GM21447 (cell line): Measurements from ENCODE around the gene SNX9.
A peak's percentile ranks its signal among the peaks of the same experiment; 100 is the strongest.
"Not testable (repeated sequence)": the region's sequence is repeated elsewhere in the genome, so short reads cannot be mapped to it uniquely, and the experiment has no call there.

Experiments
- ATAC-seq: cut with Tn5 transposase; IDR thresholded peaks from one replicate; pipeline ENCODE4 v1.9.1; 2021; ENCODE audit not compliant: unreplicated experiment

Gene SNX9

GRCh38 chr6:157853902-157854502 lies 31.0 kb downstream of the SNX9 start:
- no peak for ATAC-seq

- ATAC-seq: no peak
Measured at GRCh38 chr6:157855325-157855724, 32.3 kb downstream of the SNX9 start.

- ATAC-seq: not testable (repeated sequence)
Measured at GRCh38 chr6:157855804-157856203, 32.8 kb downstream of the SNX9 start.

GRCh38 chr6:157858664-157859063 lies 35.6 kb downstream of the SNX9 start:
- ATAC-seq: not testable (repeated sequence)

GRCh38 chr6:157859775-157860504 lies 36.9 kb downstream of the SNX9 start:
- no peak for ATAC-seq

GRCh38 chr6:157860505-157860991 lies 37.5 kb downstream of the SNX9 start:
- no peak for ATAC-seq

- no peak for ATAC-seq
Measured at GRCh38 chr6:157861184-157861583, 38.1 kb downstream of the SNX9 start.

GRCh38 chr6:157861814-157862213 lies 38.8 kb downstream of the SNX9 start:
- no peak for ATAC-seq

- ATAC-seq: no peak
Measured at GRCh38 chr6:157862706-157863105, 39.7 kb downstream of the SNX9 start.

- no peak for ATAC-seq
Measured at GRCh38 chr6:157864185-157864761, 41.2 kb downstream of the SNX9 start.

- ATAC-seq: no peak
Measured at GRCh38 chr6:157865249-157865648, 42.2 kb downstream of the SNX9 start.

- ATAC-seq: no peak
Measured at GRCh38 chr6:157867155-157867559, 44.1 kb downstream of the SNX9 start.

- no peak for ATAC-seq
Measured at GRCh38 chr6:157867981-157868380, 44.9 kb downstream of the SNX9 start.

- ATAC-seq: no peak
Measured at GRCh38 chr6:157868835-157869234, 45.8 kb downstream of the SNX9 start.

- no peak for ATAC-seq
Measured at GRCh38 chr6:157869673-157870302, 46.7 kb downstream of the SNX9 start.

GRCh38 chr6:157873735-157874344 lies 50.8 kb downstream of the SNX9 start:
- peak; percentile 67 for ATAC-seq

- no peak for ATAC-seq
Measured at GRCh38 chr6:157877149-157877548, 54.1 kb downstream of the SNX9 start.

GRCh38 chr6:157877573-157878438 lies 54.8 kb downstream of the SNX9 start:
- ATAC-seq: no peak

GRCh38 chr6:157879034-157879872 lies 56.2 kb downstream of the SNX9 start:
- peak; percentile 84 for ATAC-seq
